Uterus (tissue), 4 donors: ENCODE data around the gene TMEM215. TPM values are rescaled to one million over a fixed set of nuclear protein-coding genes. Genes with fewer than 3 reads are reported as not detected.

Source experiments
- DNase-seq, 2 donors: peaks; one replicate each; pipeline ENCODE4 v3.0.0-alpha.2; 2019 to 2020
- H3K27ac ChIP-seq, 2 donors: fragments of 200-600 bp; sonication (generic); 1 replicate in 1 of 2; 2 replicates in 1 of 2; pipeline ENCODE4 v1.5.1; 2016 to 2018
- H3K27me3 ChIP-seq, 2 donors: fragments of 200-600 bp; sonication (generic); one replicate each; pipeline ENCODE4 v1.5.1; 2018 to 2019; ENCODE audit warnings: control low read depth in 1 of 2
- H3K36me3 ChIP-seq, 2 donors: fragments of 200-600 bp; sonication (generic); one replicate each; pipeline ENCODE4 v1.5.1; 2019; ENCODE audit warnings: control low read depth in 1 of 2
- H3K4me1 ChIP-seq, 2 donors: fragments of 200-600 bp; sonication (generic); one replicate each; pipeline ENCODE4 v1.5.1; 2018 to 2019; ENCODE audit warnings: control low read depth in 1 of 2
- H3K4me3 ChIP-seq, 2 donors: fragments of 200-600 bp; sonication (generic); 1 replicate in 1 of 2; 2 replicates in 1 of 2; pipeline ENCODE4 v1.5.1; 2018 to 2019; ENCODE audit warnings: mild to moderate bottlenecking in 1 of 2
- H3K9me3 ChIP-seq, 2 donors: fragments of 200-600 bp; sonication (generic); one replicate each; pipeline ENCODE4 v1.5.1; 2019; ENCODE audit warnings: control low read depth in 1 of 2
- CTCF ChIP-seq, 4 experiments: fragments of 200-600 bp in 2 of 4; fragments of 450-650 bp in 2 of 4; sonication (generic) in 2 of 4; IDR thresholded peaks; one replicate each; pipeline ENCODE4 v1.5.1; 2016 to 2019; ENCODE audit warnings: antibody characterized with exemption in 4 of 4, mild to moderate bottlenecking in 2 of 4, moderate library complexity in 1 of 4
- POLR2A ChIP-seq, 2 donors: fragments of 450-650 bp; IDR thresholded peaks; one replicate each; pipeline ENCODE4 v1.6.1; 2016; ENCODE audit warnings: antibody characterized with exemption in 2 of 2, mild to moderate bottlenecking in 1 of 2, moderate library complexity in 1 of 2
- intact Hi-C: fragments of 100-400 bp; cut with DNase I; formaldehyde crosslinking; loops from one replicate; pipeline ENCODE4 v1.15.1; 2023; ENCODE audit warnings: low total_unique reads
- small RNA-seq: library from RNA; depleted of rRNA; stranded (forward); fragments of <200 nt; gene quantifications from one replicate; pipeline ENCODE3, GENCODE V24; 2016
- total RNA-seq, 4 donors: library from RNA; depleted of rRNA in 3 of 4; stranded (reverse); fragments of >200 nt in 3 of 4; gene quantifications; one replicate each; pipeline versions ENCODE4 v1.1.0 to v1.2.4, GENCODE V29; 2014 to 2023
- donor health status: DM: yes; HTN: yes; CAD: no.

Gene TMEM215
- total RNA-seq, 4 donors from 2014 or later = 0.55 TPM; not detected in 3

- no peaks in the 10 kb centered on the region for H3K4me1 ChIP-seq
- H3K4me3 ChIP-seq = no peak overlapping the region
- H3K27me3 ChIP-seq = no peaks in the 10 kb centered on the region
- intact Hi-C loops = loop anchor here (5.0 kb wide), 1 partner anchor 202 kb away; no protein-coding TSS in a partner anchor
- H3K27ac ChIP-seq = no peak overlapping the region
- H3K9me3 ChIP-seq = no peaks in the 10 kb centered on the region
- no peaks in the 10 kb centered on the region for H3K36me3 ChIP-seq
- TF ChIP-seq POLR2A (IDR thresholded peaks at IDR 0.05) = no peak
- TF ChIP-seq CTCF (IDR thresholded peaks at IDR 0.05) = no peak
- no peak for DNase-seq
Measured at GRCh38 chr9:32828861-32829260, 45.5 kb downstream of the TMEM215 start.

- Histone ChIP-seq H3K4me1 (no peaks in the 10 kb centered on the region), H3K9me3 (no peaks in the 10 kb centered on the region), H3K27me3 (no peaks in the 10 kb centered on the region), H3K36me3 (no peaks in the 10 kb centered on the region), H3K27ac (no peak overlapping the region), H3K4me3 (no peak overlapping the region)
- DNase-seq = no peak
- intact Hi-C loops = no loop called here
- no peak for TF ChIP-seq CTCF (IDR thresholded peaks at IDR 0.05)
- TF ChIP-seq POLR2A (IDR thresholded peaks at IDR 0.05) = no peak
Measured at GRCh38 chr9:32832346-32832745, 49.0 kb downstream of the TMEM215 start.

Small RNAs within 50 kb of the gene (small RNA-seq; reads per million reads assigned to genes)
- not detected for gene RF00019

Other genes starting within 250 kb of the TMEM215 start
- 1 to 10 TPM in 2 of 4 donors, not detected in 2; 1.7 to 8.1 TPM for gene SMIM27, start 231.2 kb upstream of the TMEM215 start, total RNA-seq
- 10 to 100 TPM; 12.8 to 49.3 (median 27.3) TPM for gene TOPORS, start 231.0 kb upstream of the TMEM215 start, total RNA-seq
- gene NDUFB6, start 210.4 kb upstream of the TMEM215 start, total RNA-seq = 100 to 1,000 TPM in 1 of 4 donors, 10 to 100 TPM in 3; 33.8 to 181 (median 54.5) TPM
- gene TAF1L, start 147.9 kb upstream of the TMEM215 start, total RNA-seq = under 1 TPM in 2 of 4 donors, not detected in 2; under 0.01 to 0.07 TPM
- 10 to 100 TPM in 3 of 4 donors, 1 to 10 TPM in 1; 4.4 to 30.2 (median 22.4) TPM for gene APTX, start 218.1 kb downstream of the TMEM215 start, total RNA-seq
- gene DNAJA1, start 241.7 kb downstream of the TMEM215 start, total RNA-seq = 100 to 1,000 TPM in 2 of 4 donors, 10 to 100 TPM in 2; 47.1 to 148 (median 82.1) TPM